Middle frontal gyrus (tissue), 1 donor: ENCODE measurements around the gene REXO1.
"Not testable (repeated sequence)": the region's sequence is repeated elsewhere in the genome, so short reads cannot be mapped to it uniquely, and the experiment has no call there.

ENCODE experiments used
- DNase-seq: peaks from one replicate; pipeline ENCODE4 v3.0.0-alpha.2; 2015; ENCODE audit warnings: low spot score; ENCODE audit errors: extremely low spot score

The REXO1 gene

DNA sequence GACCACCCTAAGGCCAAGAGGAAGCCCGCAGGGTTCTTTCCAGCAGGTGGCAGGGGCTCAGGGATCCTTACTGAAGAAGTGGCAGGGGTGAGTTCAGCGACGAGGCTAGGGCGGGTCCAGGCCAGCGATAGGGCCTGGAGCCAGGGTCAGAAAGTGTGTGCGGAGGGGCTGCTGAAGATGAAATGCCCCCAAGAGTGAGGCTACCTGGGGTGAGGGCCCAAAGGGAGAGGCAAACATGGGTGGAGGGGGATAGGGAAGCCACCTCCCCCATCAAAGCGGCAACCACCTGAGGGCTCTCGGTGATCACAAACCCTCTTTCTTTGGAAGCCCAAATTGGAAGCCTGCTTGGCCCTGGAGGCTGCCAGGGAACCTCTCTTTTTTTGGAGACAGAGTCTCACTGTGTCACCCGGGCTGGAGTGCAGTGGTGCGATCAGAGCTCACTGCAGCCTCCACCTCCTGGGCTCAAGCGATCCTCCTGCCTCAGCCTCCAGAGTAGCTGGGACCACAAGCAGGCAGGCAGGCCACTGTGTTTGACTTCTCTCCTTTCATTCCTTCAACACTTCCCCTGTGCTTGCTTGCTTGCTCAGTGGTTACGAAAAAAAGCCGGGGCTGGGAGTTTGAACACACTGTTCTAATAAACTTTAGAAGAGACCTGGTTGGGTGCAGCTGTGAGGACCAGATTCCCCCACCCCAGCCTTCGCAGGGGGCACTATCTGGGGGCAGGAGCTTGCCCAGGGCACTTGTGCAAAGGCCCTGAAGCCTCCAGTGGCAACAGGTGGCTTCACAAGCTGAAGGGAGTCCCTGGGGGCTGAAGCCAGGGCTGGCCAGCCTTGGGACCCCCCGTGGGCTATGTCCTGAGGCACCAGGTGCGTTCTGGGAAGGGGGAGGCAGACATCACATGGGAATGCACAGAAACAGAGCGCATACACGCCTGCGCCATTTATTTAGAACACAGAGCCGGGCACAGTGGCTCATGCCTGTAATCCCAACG lies 34.8 kb downstream of the REXO1 start:
- no peak for DNase-seq

DNA sequence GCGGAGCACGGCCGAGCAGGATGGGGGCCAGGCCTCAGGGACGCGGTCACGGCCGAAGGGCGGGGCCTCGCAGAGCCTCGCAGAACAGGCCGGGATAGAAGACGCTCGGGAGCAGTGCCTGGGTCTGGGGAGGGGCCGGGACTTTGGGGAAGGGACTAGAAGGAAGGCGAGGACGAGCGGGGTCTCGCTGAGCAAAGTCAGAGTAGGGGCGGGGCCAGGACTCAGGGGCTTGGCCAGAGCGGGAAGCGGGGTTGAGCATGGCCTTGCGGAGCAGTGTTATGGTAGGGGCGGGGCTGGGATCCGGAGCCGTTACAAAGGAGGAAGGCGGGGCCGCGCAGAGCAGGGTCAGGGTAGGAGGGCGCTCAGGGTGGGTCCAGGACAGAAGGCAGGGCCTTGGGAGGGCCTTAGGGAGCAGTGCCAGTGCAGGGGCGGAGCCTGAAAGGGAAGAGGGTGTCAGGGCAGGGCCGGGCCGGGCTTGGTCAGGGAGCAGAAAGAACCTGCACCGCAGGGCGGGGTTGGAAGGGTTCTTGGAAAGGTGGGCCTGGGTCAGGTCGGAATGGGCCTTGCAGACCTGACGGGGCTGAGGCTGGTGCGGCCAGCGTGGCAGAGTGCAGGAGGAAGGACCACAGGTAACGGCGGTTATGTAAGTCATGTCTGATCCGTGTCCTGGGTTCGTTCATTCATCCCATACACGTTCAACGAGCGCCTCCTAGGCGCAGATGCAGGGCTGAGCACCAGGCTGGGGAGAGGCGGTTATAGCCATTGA lies 35.7 kb downstream of the REXO1 start:
- DNase-seq, result no peak

DNA sequence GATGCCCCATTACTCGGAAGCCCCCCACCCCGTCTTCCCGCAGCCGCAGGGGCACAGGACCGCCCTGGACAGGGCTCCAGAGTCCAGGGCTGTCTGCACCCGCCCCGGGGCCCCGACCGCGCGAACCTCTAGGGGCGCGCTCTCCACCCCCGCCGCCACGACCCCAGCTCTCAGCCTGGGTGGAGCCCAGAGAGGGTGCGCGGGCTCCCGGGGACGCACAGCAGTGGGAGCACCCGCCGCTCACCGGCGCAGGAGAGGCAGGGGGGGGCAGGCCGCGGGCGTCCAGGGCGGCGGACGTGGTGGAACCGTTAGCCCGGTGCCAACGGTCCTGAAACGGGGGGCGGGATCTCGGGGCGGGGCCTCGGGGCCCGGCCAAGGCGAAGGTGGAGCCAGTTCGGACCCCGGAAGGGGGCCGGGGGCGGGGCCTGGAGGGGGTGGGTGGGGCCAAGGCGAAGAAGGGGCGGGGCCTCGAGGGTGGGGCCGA lies 36.3 kb downstream of the REXO1 start, which contains the start of gene ATP8B3:
Gene ATP8B3, minus strand, starts transcription at position 335 of the 484 bp plus-strand sequence. CDS start 540 bp downstream, outside the sequence.
- no peak for DNase-seq

DNA sequence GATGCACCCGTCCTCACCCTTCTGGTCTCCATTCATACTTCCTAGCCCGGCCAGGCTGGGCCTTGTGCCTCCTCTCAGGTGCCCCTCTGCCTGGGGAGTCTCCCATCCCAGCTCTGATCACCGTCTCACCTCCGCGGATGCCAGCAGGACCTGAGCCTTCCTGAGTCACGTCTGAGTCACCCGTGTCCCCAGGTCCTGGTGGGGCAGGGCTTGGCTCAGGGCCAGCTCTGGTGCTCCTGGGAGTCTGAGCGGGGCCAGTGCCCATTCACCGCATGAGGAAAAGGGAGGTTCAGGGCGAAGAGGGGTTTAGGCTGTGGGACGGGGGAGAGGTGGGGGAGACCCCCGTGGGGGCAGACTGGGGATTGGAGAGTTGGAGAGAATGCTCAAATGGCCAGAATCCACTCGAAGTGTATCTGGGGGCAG lies 36.8 kb downstream of the REXO1 start:
- no peak for DNase-seq

DNA sequence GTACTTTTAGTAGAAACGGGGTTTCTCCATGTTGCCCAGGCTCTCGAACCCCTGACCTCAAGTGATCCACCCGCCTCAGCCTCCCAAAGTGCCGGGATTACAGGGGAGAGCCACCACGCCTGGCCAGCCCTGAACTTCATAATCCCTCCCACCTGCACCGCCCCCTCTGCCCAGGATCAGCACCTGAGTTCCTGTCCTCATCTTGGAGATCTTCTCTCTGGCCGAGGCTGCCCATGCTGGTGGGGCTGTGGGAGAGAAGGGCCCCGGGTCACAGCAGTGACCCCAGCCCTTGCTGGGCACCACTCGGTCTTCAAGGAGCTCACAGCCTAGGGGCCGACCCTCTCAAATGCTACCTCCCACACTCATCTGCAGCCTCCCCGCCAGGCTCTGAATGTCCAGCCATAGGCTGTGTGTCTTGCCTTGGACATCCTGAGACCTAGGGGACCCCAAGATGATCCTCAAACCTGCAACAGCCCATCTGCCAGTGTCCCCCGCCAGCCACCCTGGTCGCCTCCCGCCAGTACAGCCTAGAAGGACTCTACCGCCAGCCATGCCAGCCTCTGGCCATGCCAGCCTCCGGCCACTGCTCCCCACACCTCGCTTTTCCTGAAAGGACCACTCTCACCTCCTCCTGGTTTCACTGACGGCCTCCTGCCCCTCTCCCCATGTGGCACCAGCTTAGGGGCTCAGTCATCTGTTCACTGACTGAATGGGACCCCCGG lies 37.7 kb downstream of the REXO1 start:
- DNase-seq, result no peak

GRCh38 chr19:1809678-1810077 lies 38.6 kb downstream of the REXO1 start:
- DNase-seq, result no peak

DNA sequence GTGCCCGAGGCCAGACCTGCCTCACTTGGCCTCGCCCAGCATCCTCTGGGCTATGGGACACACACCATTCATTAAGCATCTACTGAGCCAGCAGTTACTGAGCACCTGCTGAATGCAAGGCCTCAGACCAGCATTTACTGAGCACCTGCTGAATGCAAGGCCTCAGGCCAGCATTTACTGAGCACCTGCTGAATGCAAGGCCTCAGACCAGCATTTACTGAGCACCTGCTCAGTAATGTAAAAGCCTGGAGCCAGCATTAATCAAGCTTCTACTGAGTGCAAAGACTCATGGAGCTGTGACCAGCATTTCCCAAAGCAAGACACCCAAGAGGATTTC lies 39.9 kb downstream of the REXO1 start:
- no peak for DNase-seq

GRCh38 chr19:1807695-1808394 lies 40.4 kb downstream of the REXO1 start:
- DNase-seq, result no peak

GRCh38 chr19:1807030-1807694 lies 41.1 kb downstream of the REXO1 start:
- no peak for DNase-seq

DNA sequence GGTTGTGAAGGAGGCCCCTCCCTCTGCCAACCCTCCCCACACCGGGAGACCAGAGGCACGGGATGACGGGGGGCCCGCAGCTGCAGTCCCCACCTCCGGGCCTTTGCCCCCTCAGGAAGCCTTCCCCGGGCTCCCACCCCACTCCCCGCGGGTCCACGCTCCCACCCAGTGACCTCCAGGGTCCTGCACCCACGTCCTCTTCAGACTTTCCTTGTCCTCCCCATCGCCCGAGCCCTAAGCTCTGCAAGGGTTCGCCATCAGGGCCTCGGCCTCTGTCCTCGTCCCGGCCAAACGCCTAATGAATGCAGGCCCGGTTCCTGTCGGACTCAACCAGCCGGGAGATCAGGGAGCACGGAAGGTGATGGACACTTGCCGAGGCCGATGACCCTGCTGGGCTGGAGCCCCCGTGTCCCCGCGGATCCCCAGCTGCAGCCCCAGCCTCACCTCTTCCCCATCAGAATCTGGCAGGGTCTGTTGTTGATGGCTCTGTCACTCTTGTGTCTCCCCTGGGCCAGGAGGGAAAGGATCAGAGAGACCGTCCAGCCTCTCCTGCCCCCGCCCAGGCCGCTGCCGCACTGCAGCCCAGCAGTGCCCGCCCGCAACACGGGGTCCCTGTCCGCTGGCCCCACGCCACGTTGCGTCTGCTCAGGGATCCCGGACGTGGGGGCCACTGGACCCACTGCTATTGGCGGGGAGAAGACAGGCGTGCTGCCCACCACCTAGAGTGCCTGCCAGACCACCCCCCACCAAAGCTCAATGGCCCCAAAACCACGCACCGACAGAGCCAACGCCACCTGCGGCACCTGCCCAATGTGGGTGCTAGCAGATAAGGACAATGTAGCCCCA lies 41.9 kb downstream of the REXO1 start:
- DNase-seq, result no peak

- DNase-seq, result no peak
Measured at GRCh38 chr19:1805401-1806183, 42.7 kb downstream of the REXO1 start.

DNA sequence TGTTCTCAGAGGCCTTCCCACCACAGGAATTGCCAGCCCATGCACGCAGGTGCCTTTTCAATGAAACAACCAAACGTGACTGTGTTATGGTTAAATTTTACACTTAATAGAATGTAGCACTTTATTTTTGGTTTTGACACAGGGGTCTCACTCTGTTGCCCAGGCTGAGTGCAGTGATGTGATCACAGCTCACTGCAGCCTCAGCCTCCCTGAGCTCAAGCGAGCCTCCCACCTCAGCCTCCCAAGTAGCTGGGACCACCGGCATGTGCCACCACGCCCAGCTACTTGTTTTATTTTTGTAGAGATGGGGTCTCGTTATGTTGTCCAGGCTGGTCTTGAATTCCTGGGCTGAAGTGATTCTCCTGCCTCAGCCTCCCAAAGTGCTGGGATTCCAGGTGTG lies 43.4 kb downstream of the REXO1 start:
- no peak for DNase-seq

DNA sequence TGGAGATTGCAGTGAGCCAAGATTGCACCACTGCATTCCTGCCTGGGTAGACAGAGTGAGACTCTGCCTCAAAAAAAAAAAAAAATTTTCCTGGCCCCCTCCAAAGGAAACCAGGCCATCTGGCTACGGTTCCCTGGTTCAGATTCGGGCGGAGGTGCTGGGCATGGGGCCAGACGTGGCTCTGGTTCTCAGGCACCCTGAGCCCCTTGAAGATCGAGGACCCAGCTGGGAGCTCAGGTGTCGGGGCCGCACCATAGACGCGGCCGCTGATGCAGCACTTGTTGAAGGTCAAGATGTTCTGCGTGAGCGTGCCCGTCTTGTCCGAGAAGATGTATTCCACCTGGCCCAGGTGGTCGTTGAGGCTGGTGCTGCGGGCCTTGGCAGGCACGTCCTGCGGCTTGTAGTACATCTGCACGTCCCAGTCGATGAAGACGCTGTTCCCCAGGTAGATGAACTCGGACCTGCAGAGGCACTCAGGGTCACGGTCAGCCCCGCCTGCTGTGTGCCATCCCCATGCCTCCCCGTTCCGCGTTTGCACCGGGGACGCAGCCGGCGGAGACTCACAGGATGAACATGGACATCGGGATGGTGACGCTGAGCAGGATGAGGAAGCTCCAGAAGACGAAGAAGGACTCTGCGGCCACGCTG lies 48.5 kb downstream of the REXO1 start:
- DNase-seq, result no peak

DNA sequence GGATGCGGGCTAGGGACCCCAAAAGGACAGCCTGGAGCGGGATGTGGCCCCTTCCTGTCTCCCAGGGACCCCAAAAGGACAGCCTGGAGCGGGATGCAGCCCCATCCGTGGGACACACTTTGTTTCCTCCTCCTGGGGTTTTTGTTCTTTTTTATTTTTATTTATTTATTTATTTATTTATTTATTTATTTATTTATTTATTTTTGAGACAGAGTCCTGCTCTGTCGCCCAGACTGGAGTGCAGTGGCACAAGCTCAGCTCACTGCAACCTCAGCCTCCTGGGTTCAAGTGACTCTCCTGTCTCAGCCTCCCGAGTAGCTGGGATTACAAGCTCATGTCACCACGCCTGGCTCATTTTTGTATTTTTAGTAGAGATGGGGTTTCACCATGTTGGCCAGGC lies 51.0 kb downstream of the REXO1 start:
- DNase-seq, result not testable (repeated sequence)

GRCh38 chr19:1796395-1797142 lies 51.7 kb downstream of the REXO1 start:
- DNase-seq, result no peak

DNA sequence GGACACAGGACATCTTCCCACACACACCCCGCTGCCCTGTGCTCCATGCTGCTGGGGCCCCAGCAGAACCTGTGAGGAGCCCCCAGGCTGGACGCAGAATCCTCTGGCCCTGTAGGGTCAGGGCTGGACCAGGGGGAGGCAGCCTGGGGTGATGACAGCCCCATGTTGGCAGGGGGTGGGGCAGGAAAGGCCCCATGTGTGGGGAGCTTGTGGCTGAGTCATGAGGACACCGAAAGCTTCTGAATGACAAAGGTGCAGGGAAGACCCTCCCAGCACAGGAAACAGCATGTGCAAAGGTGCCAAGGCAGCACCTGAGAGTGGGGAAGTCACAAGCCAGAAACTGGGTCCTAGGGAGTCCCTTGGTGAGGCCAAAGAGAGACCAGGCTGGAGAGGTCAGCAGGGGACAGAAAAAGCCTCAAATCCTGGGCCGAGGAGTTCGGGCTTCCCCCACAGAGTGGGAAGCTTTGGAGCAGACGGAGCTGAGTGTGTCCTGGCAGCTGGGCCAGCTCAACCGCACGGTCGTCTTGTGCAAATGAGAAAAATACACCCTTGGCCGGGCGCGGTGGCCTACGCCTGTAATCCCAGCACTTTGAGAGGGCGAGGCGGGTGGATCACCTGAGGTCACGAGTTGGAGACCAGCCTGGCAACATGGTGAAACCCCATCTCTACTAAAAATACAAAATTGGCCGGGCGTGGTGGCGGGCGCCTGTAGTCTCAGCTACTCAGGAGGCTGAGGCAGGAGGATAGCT lies 53.7 kb downstream of the REXO1 start:
- DNase-seq, result no peak

DNA sequence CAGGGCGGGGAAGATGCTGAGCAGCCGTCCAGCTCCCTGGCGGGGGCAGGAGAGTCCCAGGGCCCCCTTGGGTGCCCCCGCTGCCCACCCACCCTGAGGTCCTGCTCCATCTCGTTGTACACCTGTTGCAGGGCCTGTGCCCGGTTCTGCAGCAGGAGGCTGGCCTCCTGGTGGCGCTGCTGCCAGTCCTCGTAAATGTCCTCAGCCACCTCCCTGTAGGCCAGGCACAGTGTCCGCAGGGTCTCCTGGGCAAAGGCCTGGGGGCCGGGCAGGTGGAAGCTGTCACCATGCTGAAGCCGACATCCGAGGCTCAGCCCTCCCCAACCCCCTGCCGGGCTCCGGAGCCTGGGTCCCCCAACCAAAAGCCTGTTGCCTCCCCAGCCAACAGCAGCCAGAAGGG lies 56.4 kb downstream of the REXO1 start:
- DNase-seq, result no peak
